AG09309 (cell line): ENCODE measurements around the gene PKN1.

ENCODE experiments used
- DNase-seq: peaks from one replicate; pipeline ENCODE4 v3.0.0-alpha.2; 2010; ENCODE audit warnings: low read depth
- H3K4me3 ChIP-seq: 2 replicates; pipeline ENCODE4 v1.5.1; 2011; ENCODE audit warnings: mild to moderate bottlenecking, low read depth, low read length, moderate library complexity; ENCODE audit not compliant: control insufficient read depth
- CTCF ChIP-seq: IDR thresholded peaks from 2 replicates; pipeline ENCODE4 v1.5.1; 2011; ENCODE audit warnings: mild to moderate bottlenecking, low read depth, low read length, inconsistent platforms; ENCODE audit not compliant: insufficient read depth, control insufficient read depth; ENCODE audit errors: missing control alignments

Gene PKN1

DNA sequence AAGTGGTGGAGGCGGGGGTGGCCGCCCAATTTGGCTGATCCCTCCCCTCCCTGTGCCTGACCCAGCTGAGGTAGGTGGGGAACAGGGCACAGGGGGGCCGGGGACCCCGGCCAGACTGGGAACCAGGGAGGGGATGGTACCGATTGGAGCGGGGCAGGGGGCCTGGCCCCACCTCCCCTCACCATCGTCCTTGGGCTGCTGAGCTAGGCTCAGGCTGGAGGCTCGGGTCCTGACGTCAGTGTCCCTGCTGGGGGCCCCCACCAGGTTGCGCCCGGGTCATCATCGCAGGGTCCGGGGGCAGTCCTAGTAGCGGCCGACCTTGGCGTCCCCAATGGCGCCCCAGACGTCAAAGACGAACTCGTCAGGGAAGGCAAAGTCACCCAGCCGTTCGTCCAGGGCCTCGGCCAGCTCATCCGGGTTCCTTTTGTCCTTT is 45.0 kb downstream of the PKN1 start:
- H3K4me3 ChIP-seq, result no peak overlapping the region
- TF ChIP-seq CTCF, result no peak
- DNase-seq, result no peak

- H3K4me3 ChIP-seq, result no peak overlapping the region
- no peak for DNase-seq
- no peak for TF ChIP-seq CTCF
Observed at GRCh38 chr19:14479309-14479974, 46.3 kb downstream of the PKN1 start.

- DNase-seq, result no peak
- no peak overlapping the region for H3K4me3 ChIP-seq
- TF ChIP-seq CTCF, result peak; percentile 77
Observed at GRCh38 chr19:14479975-14480699, 47.0 kb downstream of the PKN1 start.

- no peak for TF ChIP-seq CTCF
- DNase-seq, result no peak
- no peak overlapping the region for H3K4me3 ChIP-seq
Observed at GRCh38 chr19:14480700-14481079, 47.6 kb downstream of the PKN1 start.

DNA sequence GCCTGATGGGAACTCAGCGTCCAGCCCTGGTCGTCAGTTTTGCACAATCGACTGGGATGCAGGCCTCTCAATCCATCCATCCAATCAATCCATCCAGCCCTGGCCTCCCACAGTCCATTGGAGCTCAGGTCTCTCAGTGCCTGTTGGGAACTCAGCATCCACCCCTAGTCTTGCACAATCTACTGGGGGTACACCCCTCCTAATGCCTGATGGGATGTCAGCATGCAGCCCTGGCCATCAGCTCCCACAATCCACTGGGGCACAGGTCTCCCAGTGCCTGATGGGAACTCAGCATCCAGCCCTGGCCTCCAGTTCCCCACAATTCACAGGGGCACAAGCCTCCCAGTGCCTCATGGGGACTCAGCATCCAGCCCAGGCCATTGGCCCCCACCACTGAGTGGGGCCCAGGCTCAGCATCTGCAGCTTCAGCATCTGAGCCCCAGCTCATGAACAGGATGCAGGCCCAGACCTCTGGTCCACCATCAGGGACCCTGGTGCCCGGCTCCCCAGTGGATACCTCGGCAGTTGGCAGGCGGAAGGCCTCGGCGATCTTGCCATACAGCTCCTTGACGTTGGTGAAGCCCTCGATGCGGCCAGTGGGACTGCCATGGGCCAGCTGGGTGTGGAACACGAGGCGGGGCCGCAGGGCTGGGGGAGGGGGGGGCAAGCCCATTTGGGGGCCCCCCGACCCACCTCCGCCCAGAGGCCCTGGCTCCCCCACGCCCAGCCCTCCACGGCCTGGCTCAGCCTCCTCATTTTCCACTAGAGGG is 49.3 kb downstream of the PKN1 start:
- DNase-seq, result no peak
- no peak overlapping the region for H3K4me3 ChIP-seq
- TF ChIP-seq CTCF, result no peak

DNA sequence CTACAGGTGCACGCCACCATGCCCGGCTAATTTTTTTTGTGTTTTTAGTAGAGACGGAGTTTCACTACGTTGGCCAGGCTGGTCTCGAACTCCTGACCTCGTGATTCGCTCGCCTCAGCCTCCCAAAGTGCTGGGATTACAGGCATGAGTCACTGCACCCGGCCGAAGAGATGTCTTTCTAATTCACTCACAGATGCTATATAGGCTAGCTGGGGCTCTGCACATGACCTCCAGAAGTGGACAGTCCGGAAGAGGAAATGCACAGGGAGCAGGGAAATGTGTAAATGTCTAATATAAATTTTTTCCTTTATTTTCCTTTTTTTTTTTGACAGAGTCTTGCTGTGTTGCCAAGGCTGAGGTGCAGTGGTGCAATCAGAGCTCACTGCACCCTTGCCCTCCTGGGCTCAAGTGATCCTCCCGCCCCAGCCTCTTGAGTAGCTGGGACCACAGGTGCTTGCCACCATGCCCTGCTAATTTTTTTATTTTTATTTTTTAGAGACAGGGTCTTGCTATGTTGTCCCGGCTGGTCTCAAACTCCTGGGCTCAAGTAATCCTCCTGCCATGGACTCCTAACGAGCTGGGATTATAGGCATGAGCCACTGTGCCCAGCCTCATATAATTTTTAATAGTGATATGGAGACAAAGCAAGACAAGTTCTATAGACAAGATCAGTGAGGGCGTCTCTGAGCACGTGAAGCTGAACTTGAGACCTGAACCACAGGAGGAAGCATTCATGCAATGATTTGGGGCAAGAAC is 54.4 kb downstream of the PKN1 start:
- no peak for DNase-seq
- no peak overlapping the region for H3K4me3 ChIP-seq
- no peak for TF ChIP-seq CTCF
